HepG2 (cell line): ENCODE measurements around the gene TRAPPC4. TPM values are rescaled to one million over a fixed set of nuclear protein-coding genes. Genes with fewer than 3 reads are reported as not detected.

ENCODE experiments used
- ADNP ChIP-seq: sonication (generic); formaldehyde crosslinking; IDR thresholded peaks from 2 replicates; pipeline ENCODE4 v1.4.0; 2020; ENCODE audit warnings: missing genetic modification reagents
- CBX5 ChIP-seq: sonication (generic); formaldehyde crosslinking; IDR thresholded peaks from 2 replicates; pipeline ENCODE4 v1.4.0; 2020; ENCODE audit warnings: missing genetic modification reagents, borderline replicate concordance
- DBP ChIP-seq: sonication (generic); formaldehyde crosslinking; IDR thresholded peaks from 2 replicates; pipeline ENCODE4 v1.4.0; 2020; ENCODE audit warnings: missing genetic modification reagents; ENCODE audit errors: not compliant biosample characterization
- EZH2 ChIP-seq: conservative IDR thresholded peaks from 2 replicates; pipeline ENCODE4 v1.6.1; 2012; ENCODE audit warnings: mild to moderate bottlenecking, low read depth, low read length, moderate library complexity
- GFI1 ChIP-seq: sonication (generic); formaldehyde crosslinking; IDR thresholded peaks from 2 replicates; pipeline ENCODE4 v1.5.0; 2020; ENCODE audit warnings: missing genetic modification reagents, mild to moderate bottlenecking, borderline replicate concordance
- IKZF5 ChIP-seq: IDR thresholded peaks from 2 replicates; pipeline ENCODE4 v1.6.1; 2018; ENCODE audit warnings: missing genetic modification reagents, mild to moderate bottlenecking, missing compliant biosample characterization
- IRF1 ChIP-seq: sonication (generic); formaldehyde crosslinking; IDR thresholded peaks from 2 replicates; pipeline ENCODE4 v1.4.0; 2020; ENCODE audit warnings: low read depth, mild to moderate bottlenecking, missing genetic modification reagents
- IRF9 ChIP-seq: sonication (generic); formaldehyde crosslinking; IDR thresholded peaks from 2 replicates; pipeline ENCODE4 v1.8.0; 2022; ENCODE audit warnings: missing genetic modification reagents, mild to moderate bottlenecking, borderline replicate concordance
- TCF7 ChIP-seq: sonication (generic); IDR thresholded peaks from 2 replicates; pipeline ENCODE4 v1.6.1; 2016; ENCODE audit warnings: antibody characterized with exemption, low read depth
- THYN1 ChIP-seq: sonication (generic); formaldehyde crosslinking; IDR thresholded peaks from 2 replicates; pipeline ENCODE4 v1.8.1; 2023; ENCODE audit warnings: low read depth, mild to moderate bottlenecking, moderate library complexity, missing genetic modification reagents, borderline replicate concordance
- ZBTB4 ChIP-seq: sonication (generic); formaldehyde crosslinking; IDR thresholded peaks from 2 replicates; pipeline ENCODE4 v1.4.0; 2020; ENCODE audit warnings: missing genetic modification reagents, mild to moderate bottlenecking, borderline replicate concordance
- ZNF224 ChIP-seq: sonication (generic); formaldehyde crosslinking; IDR thresholded peaks from 2 replicates; pipeline ENCODE4 v1.5.0; 2020; ENCODE audit warnings: mild to moderate bottlenecking, missing genetic modification reagents
- ZNF343 ChIP-seq: sonication (generic); formaldehyde crosslinking; IDR thresholded peaks from 2 replicates; pipeline ENCODE4 v1.4.0; 2020; ENCODE audit warnings: mild to moderate bottlenecking, missing genetic modification reagents
- ZNF362 ChIP-seq: sonication (generic); formaldehyde crosslinking; IDR thresholded peaks from 2 replicates; pipeline ENCODE4 v1.4.0; 2020; ENCODE audit warnings: missing genetic modification reagents, mild to moderate bottlenecking, borderline replicate concordance
- ZNF431 ChIP-seq: sonication (generic); formaldehyde crosslinking; IDR thresholded peaks from 2 replicates; pipeline ENCODE4 v1.9.0; 2022; ENCODE audit warnings: missing genetic modification reagents, low read depth, mild to moderate bottlenecking, borderline replicate concordance
- ZNF598 ChIP-seq: sonication (generic); formaldehyde crosslinking; IDR thresholded peaks from 2 replicates; pipeline ENCODE4 v1.5.1; 2020; ENCODE audit warnings: mild to moderate bottlenecking, missing genetic modification reagents, borderline replicate concordance
- ZNF883 ChIP-seq: sonication (generic); formaldehyde crosslinking; IDR thresholded peaks from 2 replicates; pipeline ENCODE4 v1.5.1; 2020; ENCODE audit warnings: mild to moderate bottlenecking, missing genetic modification reagents; ENCODE audit errors: not compliant biosample characterization
- ZSCAN5A ChIP-seq: sonication (generic); formaldehyde crosslinking; IDR thresholded peaks from 2 replicates; pipeline ENCODE4 v1.8.0; 2022; ENCODE audit warnings: mild to moderate bottlenecking, missing genetic modification reagents, borderline replicate concordance
- polyA plus RNA-seq, 8 experiments: library from polyadenylated mRNA; depleted of rRNA in 3 of 8; stranded (reverse) in 7 of 8; unstranded in 1 of 8; fragments of >200 nt; fragmentation: Illumina TruSeq in 4 of 8; extraction: Trizol in 4 of 8; gene quantifications; 2 replicates each; pipeline versions ENCODE4 v1.2.1 to v1.2.3, GENCODE V29; 2011 to 2016; ENCODE audit warnings: low read depth in 4 of 8, missing spikeins in 1 of 8, mixed read lengths in 1 of 8; ENCODE audit not compliant: insufficient read depth in 1 of 8
- total RNA-seq, 5 experiments: library from RNA; depleted of rRNA; stranded (reverse); fragments of >200 nt; fragmentation: Illumina TruSeq; extraction: Trizol; gene quantifications; 2 replicates each; pipeline ENCODE4 v1.2.3, GENCODE V29; 2016; ENCODE audit warnings: low read depth in 1 of 5

The TRAPPC4 gene
- total and polyA plus RNA-seq, 2 of the 13 experiments (the other 11 are each of a cell fraction or from before 2014, with no cell fraction given): 97.4 to 140 TPM

GRCh38 chr11:118996926-118997626 is 21.5 kb upstream of the TRAPPC4 start (continued):
- TF ChIP-seq ZSCAN5A (CRISPR knock-in tag): no peak
- no peak for TF ChIP-seq ZNF598 (CRISPR knock-in tag)
- TF ChIP-seq CBX5 (CRISPR knock-in tag): no peak
- TF ChIP-seq THYN1 (CRISPR knock-in tag): no peak
- no peak for TF ChIP-seq ZBTB4 (CRISPR knock-in tag)
- TF ChIP-seq IRF1 (CRISPR knock-in tag): no peak
- no peak for TF ChIP-seq IRF9
- TF ChIP-seq IKZF5 (CRISPR knock-in tag): no peak
- no peak for TF ChIP-seq ZNF224 (CRISPR knock-in tag)
- no peak for TF ChIP-seq ZNF431 (CRISPR knock-in tag)
- TF ChIP-seq ZNF343 (CRISPR knock-in tag): 0 out of 2 replicates have a peak, but pooled peaks have one; percentile 46
- no peak for TF ChIP-seq GFI1 (CRISPR knock-in tag)
- TF ChIP-seq ZNF883 (CRISPR knock-in tag): no peak
- no peak for TF ChIP-seq ZNF362
- no peak for TF ChIP-seq EZH2
- no peak for TF ChIP-seq TCF7
- TF ChIP-seq ADNP (CRISPR knock-in tag): no peak
- no peak for TF ChIP-seq DBP (CRISPR knock-in tag)
